OCI-LY3 (cell line): ENCODE results near the gene TMEM51.

Experiments
- H2AFZ ChIP-seq: fragments of 200-600, 300-600 bp; shearing (Covaris generic); 2 replicates; pipeline ENCODE4 v1.6.0; 2014; ENCODE audit warnings: antibody characterized with exemption, low read depth, low read length
- H3K27ac ChIP-seq: fragments of 200-600, 300-600 bp; sonication (generic); 2 replicates; pipeline ENCODE4 v1.5.1; 2014; ENCODE audit warnings: mild to moderate bottlenecking, low read length, moderate library complexity, mixed read lengths
- H3K27me3 ChIP-seq: fragments of 200-600, 300-600 bp; sonication (generic); 2 replicates; pipeline ENCODE4 v1.6.1; 2014; ENCODE audit warnings: low read depth, low read length, mixed read lengths
- H3K36me3 ChIP-seq: fragments of 200-600, 300-600 bp; sonication (generic); replicated peaks from 2 replicates; pipeline ENCODE3; 2014; ENCODE audit warnings: low read depth, low read length, mixed read lengths
- H3K4me1 ChIP-seq: fragments of 300-600, 200-600 bp; sonication (generic); 2 replicates; pipeline ENCODE4 v1.6.1; 2014; ENCODE audit warnings: low read length, mixed read lengths
- H3K4me2 ChIP-seq: fragments of 200-600, 300-600 bp; sonication (generic); 2 replicates; pipeline ENCODE4 v1.6.1; 2014; ENCODE audit warnings: low read length, mixed read lengths
- H3K4me3 ChIP-seq: fragments of 300-600, 200-600 bp; sonication (generic); 2 replicates; pipeline ENCODE4 v1.5.1; 2014; ENCODE audit warnings: antibody characterized with exemption, mild to moderate bottlenecking, low read length, moderate library complexity
- H3K79me2 ChIP-seq: fragments of 300-600, 200-600 bp; shearing (Covaris generic); 2 replicates; pipeline ENCODE4 v1.6.1; 2014; ENCODE audit warnings: mild to moderate bottlenecking, low read length, mixed read lengths
- H3K9ac ChIP-seq: fragments of 300-600, 200-600 bp; shearing (Covaris generic); 2 replicates; pipeline ENCODE4 v1.6.0; 2014; ENCODE audit warnings: mild to moderate bottlenecking, low read length, moderate library complexity
- H3K9me3 ChIP-seq: fragments of 200-600, 300-600 bp; shearing (Covaris generic); 2 replicates; pipeline ENCODE4 v1.6.1; 2014; ENCODE audit warnings: low read length, mixed read lengths; ENCODE audit not compliant: insufficient read depth
- H4K20me1 ChIP-seq: fragments of 200-600, 300-600 bp; sonication (generic); 2 replicates; pipeline ENCODE4 v1.6.1; 2016; ENCODE audit warnings: low read length, mixed read lengths; ENCODE audit not compliant: insufficient read depth
- EZH2phosphoT487 ChIP-seq: fragments of 200-600 bp; shearing (Covaris generic); IDR thresholded peaks from 2 replicates; pipeline ENCODE4 v1.6.1; 2018; ENCODE audit warnings: antibody characterized with exemption, mixed run types, low read depth
- TF ChIP-seq, protein P1 (sequence below): fragments of 200-600, 300-600 bp; sonication (generic); IDR thresholded peaks from 2 replicates; pipeline ENCODE4 v1.5.1; 2014; ENCODE audit warnings: antibody characterized with exemption, low read length, low read depth

The TMEM51 gene

DNA sequence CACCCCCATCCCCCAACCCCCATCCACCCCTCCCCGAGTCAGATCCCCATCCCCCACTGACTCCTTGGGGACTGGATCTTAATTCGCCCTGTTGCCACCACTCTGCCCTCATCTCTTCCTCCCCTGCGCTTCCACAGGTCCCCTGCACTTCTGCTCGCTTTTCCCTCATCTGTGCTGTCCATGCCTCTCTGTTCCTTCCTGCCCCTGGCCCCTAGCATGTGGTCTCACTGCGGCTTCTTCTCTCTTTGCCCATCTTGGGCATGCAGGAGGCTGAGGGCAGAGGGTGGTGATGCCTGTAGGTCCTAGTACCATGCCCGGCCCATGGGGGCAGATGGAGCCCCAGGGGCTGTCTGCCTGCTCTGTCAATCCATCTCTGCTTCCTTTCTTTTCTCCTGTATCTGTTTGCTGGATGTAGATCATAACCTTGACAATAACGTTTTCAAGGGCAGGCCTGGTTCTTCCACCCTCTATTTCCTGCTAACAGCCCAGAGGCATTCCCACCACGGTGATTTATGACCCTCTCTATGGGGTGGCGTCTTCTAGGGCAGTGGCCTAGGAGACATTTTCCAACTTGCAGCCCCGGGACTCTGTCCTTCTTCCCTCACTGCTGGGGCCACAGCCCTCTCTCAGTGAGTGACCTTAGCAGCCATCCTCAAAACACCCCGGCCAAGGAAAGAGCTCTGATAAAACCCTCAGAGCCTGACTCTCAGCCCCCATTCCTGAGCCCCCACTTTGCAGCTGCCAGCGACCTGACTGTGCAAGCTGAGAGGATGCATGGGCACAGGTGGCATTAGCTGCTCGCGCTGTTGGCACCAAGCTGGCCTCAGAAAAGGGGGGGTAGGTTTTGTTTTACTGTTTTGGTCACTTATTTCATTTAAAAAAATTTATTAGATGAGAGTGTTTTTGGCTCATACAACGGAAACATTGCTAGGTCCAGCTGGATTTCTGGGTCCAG, 33.9 kb downstream of the TMEM51 start:
- Histone ChIP-seq H3K9ac (no peak overlapping the region), H4K20me1 (no peaks in the 10 kb centered on the region), H3K27me3 (0 out of 2 replicates have a peak, but pooled peaks cover 2% of the 10 kb centered on the region), H3K79me2 (no peaks in the 10 kb centered on the region), H3K9me3 (no peaks in the 10 kb centered on the region), H2AFZ (no peak overlapping the region), H3K27ac (no peak overlapping the region), H3K4me3 (no peak overlapping the region), H3K4me1 (no peaks in the 10 kb centered on the region), H3K4me2 (no peak overlapping the region), H3K36me3 (no peaks in the 10 kb centered on the region)
- TF ChIP-seq, protein P1, sequence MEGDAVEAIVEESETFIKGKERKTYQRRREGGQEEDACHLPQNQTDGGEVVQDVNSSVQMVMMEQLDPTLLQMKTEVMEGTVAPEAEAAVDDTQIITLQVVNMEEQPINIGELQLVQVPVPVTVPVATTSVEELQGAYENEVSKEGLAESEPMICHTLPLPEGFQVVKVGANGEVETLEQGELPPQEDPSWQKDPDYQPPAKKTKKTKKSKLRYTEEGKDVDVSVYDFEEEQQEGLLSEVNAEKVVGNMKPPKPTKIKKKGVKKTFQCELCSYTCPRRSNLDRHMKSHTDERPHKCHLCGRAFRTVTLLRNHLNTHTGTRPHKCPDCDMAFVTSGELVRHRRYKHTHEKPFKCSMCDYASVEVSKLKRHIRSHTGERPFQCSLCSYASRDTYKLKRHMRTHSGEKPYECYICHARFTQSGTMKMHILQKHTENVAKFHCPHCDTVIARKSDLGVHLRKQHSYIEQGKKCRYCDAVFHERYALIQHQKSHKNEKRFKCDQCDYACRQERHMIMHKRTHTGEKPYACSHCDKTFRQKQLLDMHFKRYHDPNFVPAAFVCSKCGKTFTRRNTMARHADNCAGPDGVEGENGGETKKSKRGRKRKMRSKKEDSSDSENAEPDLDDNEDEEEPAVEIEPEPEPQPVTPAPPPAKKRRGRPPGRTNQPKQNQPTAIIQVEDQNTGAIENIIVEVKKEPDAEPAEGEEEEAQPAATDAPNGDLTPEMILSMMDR, result no peak
- no peak for TF ChIP-seq EZH2phosphoT487

DNA sequence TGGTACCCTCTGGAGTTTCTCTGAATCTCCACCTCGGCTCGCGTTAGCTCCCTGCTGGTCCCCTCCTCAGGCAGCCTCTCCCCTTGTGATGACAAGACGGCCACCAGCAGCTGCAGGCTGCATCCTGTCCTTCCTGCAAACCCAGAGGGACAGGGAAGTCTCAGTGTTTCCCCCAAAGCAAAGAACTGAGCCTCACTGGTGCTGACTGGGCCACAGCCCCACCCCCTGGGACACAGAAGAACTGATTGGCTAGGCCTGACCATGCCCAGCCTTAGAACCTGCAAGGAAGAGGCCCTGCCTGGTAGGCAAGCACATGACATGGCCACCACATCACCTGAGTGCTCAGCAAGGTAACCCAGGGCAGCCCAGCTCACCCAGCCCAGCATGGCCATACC, 34.6 kb downstream of the TMEM51 start:
- H3K36me3 ChIP-seq, result no peaks in the 10 kb centered on the region

DNA sequence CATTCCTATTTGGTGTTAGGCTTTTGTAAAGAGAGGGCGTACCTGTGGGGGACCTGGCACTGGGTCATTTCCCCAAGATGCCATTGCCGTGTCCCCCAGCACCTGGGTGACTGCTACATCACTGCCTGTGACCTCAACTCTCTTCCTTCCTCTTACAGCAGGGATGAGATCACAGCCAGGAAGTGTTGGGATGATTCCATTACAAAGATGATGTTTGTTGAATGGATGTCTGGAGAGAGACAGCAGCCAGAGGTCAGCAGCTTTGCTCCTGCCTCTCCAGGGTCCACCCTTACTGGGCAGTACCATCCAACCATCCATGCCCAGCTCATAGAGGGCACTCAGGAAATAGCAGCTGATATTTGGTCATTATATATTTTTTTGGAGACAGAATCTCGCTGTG, 35.1 kb downstream of the TMEM51 start:
- Histone ChIP-seq H3K9me3 (no peaks in the 10 kb centered on the region), H3K4me1 (no peaks in the 10 kb centered on the region), H3K27ac (no peak overlapping the region), H3K9ac (no peak overlapping the region), H3K4me2 (no peak overlapping the region), H3K79me2 (no peaks in the 10 kb centered on the region), H3K27me3 (0 out of 2 replicates have a peak, but pooled peaks cover 2% of the 10 kb centered on the region), H2AFZ (no peak overlapping the region), H4K20me1 (no peaks in the 10 kb centered on the region), H3K36me3 (no peaks in the 10 kb centered on the region), H3K4me3 (no peak overlapping the region)
- TF ChIP-seq, protein P1, result no peak
- no peak for TF ChIP-seq EZH2phosphoT487

More for the DNA sequence above, 34.6 kb downstream of the TMEM51 start:
- H4K20me1 ChIP-seq, result no peaks in the 10 kb centered on the region
- H3K27me3 ChIP-seq, result 0 out of 2 replicates have a peak, but pooled peaks cover 2% of the 10 kb centered on the region
- TF ChIP-seq, protein P1, result no peak
- no peak for TF ChIP-seq EZH2phosphoT487
- no peaks in the 10 kb centered on the region for H3K4me1 ChIP-seq
- no peak overlapping the region for H3K4me3 ChIP-seq
- H3K79me2 ChIP-seq, result no peaks in the 10 kb centered on the region
- no peak overlapping the region for H3K27ac ChIP-seq
- no peaks in the 10 kb centered on the region for H3K9me3 ChIP-seq
- no peak overlapping the region for H3K9ac ChIP-seq
- no peak overlapping the region for H3K4me2 ChIP-seq
- H2AFZ ChIP-seq, result no peak overlapping the region

DNA sequence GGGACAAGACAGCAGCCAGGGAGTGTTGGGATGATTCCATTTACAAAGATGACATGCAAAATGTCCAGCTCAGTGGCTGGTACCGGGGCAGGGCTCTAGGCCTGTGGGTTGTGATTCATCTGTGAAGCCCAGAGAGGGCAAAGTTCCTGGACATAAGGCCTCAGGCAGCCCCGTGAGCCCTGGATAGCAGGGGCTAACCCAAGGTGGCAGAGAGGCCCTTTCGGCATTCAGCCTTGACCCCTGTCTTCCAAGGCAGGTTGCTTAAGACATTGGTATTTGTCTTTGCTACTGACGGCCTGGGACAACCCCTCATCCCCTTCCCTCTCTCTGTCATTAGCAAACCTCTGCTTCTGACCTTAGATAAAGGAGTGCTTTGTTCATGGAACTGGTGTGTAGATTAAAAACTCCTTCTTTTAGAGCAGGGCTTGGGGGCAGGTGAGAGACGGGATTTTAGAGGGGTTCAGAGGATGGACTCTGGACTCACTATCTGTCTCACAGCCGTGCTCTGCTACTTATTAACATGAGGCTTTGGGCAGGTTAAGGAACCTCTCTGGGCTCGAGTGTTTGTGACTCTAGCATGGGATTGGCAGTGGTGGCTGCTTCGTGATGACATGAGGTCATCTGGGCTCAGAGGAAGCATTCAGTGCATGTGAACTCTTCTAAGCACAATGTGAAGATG, 36.3 kb downstream of the TMEM51 start:
- Histone ChIP-seq H3K4me2 (no peak overlapping the region), H3K79me2 (no peaks in the 10 kb centered on the region)
- TF ChIP-seq, protein P1, result no peak
- TF ChIP-seq EZH2phosphoT487, result no peak

More for the DNA sequence above, 36.3 kb downstream of the TMEM51 start:
- H3K27ac ChIP-seq, result no peak overlapping the region
- H2AFZ ChIP-seq, result no peak overlapping the region
- no peak overlapping the region for H3K9ac ChIP-seq
- no peaks in the 10 kb centered on the region for H3K9me3 ChIP-seq
- no peak overlapping the region for H3K4me3 ChIP-seq
- H3K36me3 ChIP-seq, result no peaks in the 10 kb centered on the region
- H3K4me1 ChIP-seq, result no peaks in the 10 kb centered on the region
- 0 out of 2 replicates have a peak, but pooled peaks cover 2% of the 10 kb centered on the region for H3K27me3 ChIP-seq
- no peaks in the 10 kb centered on the region for H4K20me1 ChIP-seq
